Activated T-cell treated with anti-CD3 and anti-CD28 coated beads for 1 hour (primary cell): Measurements from ENCODE around the gene NUTM2G.
"Not testable (repeated sequence)": the region's sequence is repeated elsewhere in the genome, so short reads cannot be mapped to it uniquely, and the experiment has no call there.

Experiments used
- DNase-seq: peaks from one replicate; pipeline ENCODE4 v3.0.0-alpha.2; 2020; ENCODE audit warnings: low read depth

NUTM2G gene, protein sequence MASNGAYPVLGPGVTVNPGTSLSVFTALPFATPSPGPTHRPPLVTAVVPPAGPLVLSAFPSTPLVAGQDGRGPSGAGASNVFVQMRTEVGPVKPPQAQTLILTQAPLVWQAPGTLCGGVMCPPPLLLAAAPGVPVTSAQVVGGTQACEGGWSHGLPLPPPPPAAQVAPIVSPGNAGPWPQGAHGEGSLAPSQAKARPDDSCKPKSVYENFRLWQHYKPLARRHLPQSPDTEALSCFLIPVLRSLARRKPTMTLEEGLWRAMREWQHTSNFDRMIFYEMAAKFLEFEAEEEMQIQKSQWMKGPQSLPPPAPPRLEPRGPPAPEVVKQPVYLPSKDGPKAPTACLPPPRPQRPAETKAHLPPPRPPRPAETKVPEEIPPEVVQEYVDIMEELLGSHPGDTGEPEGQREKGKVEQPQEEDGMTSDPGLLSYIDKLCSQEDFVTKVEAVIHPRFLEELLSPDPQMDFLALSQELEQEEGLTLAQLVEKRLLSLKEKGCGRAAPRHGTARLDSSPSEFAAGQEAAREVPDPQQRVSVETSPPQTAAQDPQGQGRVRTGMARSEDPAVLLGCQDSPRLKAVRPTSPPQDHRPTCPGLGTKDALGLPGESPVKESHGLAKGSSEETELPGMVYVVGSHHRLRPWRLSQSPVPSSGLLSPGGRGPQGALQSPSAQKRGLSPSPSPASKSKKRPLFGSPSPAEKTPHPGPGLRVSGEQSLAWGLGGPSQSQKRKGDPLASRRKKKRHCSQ

GRCh38 chr9:96928543-96928942 is at the start of gene NUTM2G:
Gene NUTM2G, plus strand, starts transcription at chr9:96928843. Its CDS starts 182 bp downstream, at chr9:96929025.
- not testable (repeated sequence) for DNase-seq

DNA sequence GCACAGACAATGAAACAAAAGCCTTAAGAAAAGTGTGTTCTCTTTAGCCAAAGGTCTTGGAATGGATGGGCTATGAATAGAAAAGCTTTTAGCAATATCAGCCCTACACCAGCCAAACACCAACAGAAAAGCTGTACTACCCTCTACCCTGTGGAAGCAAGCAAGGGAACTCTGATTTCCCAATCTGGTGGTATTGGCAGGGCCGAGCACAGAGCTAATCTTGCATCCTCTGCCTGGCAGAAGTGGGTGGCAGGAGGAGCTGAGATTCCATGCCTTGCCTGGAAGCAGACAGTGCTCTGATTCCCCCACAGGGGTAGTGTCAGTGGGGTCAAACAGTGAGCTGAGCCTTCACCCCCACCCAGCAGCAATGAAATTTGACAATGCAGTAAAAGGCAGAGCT is 44.7 kb upstream of the NUTM2G start:
- no peak for DNase-seq

GRCh38 chr9:96884443-96884842 is 44.2 kb upstream of the NUTM2G start:
- DNase-seq: no peak

GRCh38 chr9:96885424-96885823 is 43.2 kb upstream of the NUTM2G start:
- DNase-seq: no peak

DNA sequence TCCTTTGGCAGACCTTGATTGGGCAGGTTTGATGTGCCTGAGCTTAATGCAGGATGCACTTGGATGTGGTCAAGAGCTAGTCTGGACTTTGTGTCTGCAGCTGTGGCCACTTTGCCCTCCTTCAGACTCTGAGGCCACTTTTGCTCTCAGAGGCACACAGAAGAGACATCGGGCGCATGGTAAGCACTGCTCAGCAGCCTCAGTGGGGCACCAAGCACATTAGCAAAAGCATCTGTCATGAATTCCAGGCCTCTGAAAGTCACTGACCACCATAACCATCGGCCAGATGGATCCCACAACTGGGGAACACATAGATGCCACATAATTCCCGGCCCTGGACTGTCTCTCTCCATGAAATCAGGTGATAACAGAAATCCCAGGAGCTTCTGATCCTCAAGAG is 40.1 kb upstream of the NUTM2G start:
- no peak for DNase-seq

GRCh38 chr9:96892131-96892530 is 36.5 kb upstream of the NUTM2G start:
- no peak for DNase-seq

- not testable (repeated sequence) for DNase-seq
Observed at GRCh38 chr9:96900010-96900409, 28.6 kb upstream of the NUTM2G start.

DNA sequence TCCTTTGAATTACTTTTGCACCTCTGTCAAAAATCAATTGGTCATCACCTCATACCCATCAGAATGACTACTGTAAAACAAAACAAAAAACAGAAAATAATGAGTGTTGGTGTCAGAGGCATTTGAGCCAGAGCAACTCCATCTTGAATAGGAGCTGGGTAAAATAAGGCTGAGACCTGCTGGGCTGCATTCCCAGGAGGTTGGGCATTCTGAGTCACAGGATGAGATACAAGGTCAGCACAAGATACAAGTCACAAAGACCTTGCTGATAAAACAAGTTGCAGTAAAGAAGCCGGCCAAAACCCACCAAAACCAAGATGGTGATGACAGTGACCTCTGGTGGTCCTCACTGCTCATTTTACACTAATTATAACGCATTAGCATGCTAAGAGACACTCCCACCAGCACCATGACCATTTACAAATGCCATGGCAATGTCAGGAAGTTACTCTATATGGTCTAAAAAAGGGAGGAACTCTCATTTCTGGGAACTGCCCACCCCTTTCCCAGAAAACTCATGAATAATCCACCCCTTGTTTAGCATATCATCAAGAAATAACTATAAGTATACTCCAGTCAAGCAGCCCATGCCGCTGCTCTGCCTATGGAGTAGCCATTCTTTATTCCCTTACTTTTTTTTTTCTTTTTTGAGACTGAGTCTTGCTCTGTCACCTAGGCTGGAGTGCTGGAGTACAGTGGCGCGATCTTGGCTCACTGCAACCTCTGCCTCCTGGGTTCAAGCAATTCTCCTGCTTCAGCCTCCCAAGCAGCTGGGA is 23.5 kb upstream of the NUTM2G start:
- not testable (repeated sequence) for DNase-seq

DNA sequence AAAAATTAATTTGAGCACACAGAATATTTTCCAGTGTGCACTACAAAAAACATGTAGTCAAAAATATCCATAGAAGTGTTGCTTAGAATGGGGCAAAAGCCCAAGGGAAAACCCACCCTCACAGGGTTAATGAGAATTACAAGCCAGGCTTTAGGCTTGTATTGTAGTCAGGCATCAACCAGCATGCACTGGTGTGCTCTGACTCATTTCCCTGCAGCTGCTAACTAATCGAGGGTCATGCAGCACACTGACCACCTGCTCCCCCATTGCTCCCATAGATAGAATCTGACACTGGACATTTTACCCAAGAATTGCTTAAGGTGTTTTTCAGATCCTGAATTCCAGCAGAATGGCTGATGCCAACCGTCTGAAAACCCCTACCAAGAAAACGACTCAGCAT is 20.2 kb upstream of the NUTM2G start:
- not testable (repeated sequence) for DNase-seq

DNA sequence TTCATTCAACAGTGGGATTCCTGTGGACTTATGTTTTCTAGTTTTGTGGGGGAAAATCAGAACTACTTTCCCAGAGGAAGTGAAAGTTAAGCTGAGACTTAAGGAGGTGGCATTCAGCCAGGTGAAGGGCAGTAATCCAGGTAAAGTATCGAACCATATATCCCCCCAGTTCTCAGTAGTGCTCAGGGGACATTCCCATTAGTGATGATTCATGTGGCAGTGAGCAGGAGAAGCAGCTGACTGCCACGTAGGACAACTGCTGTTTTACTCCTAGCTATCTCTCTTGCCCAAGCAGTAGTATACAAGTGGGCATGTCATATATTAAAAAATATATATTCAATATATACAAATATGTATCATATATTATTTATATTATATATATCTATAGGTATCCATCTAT is 13.1 kb upstream of the NUTM2G start:
- DNase-seq: not testable (repeated sequence)

DNA sequence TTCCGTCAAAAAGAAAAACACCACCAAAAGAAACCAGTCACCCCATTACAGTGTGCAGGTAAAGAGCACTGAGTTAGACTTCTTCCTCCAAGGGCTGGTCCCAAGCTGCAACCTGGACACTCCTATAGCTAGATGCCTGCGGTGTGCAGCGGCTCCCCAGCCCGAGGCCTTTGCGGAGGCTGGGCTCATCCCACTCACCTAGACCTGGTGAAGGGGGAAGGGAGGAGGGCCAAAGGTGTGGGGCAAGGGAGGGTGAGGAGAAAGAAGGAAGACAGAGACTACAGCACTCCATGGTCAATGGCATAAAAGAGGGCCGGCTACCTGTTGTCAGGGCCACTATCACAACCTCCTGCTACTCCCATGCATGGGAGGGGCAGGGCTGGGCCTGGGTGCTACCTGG is 12.1 kb upstream of the NUTM2G start:
- DNase-seq: not testable (repeated sequence)

GRCh38 chr9:96918550-96918949 is 10.1 kb upstream of the NUTM2G start:
- not testable (repeated sequence) for DNase-seq

DNA sequence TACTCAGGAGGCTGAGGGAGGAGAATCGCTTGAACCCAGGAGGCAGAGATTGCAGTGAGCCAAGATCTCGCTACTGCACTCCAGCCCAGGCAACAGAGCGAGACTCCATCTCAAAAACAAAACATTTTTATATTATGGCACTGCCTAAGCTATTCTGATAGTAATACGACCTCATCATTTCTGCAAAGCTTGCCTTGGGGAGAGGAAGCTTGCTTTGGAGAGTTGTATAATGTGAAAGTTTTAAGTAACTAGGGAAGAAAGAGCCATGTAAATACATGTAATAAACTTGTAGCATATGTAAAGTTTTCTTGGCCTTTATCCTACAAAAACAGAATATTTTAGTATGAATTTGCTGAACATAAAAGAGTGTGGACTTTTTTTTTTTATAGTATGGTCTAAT is 7.8 kb upstream of the NUTM2G start:
- DNase-seq: not testable (repeated sequence)

GRCh38 chr9:96925587-96925986 is 3.1 kb upstream of the NUTM2G start:
- not testable (repeated sequence) for DNase-seq

DNA sequence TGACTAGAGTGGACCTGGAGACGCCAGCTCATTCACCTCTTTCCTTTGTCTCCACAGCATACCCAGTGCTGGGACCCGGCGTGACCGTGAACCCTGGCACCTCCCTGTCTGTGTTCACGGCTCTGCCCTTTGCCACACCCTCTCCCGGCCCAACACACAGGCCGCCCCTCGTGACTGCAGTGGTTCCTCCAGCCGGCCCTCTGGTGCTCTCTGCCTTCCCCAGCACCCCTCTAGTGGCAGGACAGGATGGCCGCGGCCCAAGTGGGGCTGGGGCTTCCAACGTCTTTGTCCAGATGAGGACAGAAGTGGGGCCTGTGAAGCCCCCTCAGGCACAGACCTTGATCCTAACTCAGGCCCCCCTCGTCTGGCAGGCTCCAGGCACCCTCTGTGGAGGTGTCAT is 3.0 kb downstream of the NUTM2G start:
- not testable (repeated sequence) for DNase-seq

DNA sequence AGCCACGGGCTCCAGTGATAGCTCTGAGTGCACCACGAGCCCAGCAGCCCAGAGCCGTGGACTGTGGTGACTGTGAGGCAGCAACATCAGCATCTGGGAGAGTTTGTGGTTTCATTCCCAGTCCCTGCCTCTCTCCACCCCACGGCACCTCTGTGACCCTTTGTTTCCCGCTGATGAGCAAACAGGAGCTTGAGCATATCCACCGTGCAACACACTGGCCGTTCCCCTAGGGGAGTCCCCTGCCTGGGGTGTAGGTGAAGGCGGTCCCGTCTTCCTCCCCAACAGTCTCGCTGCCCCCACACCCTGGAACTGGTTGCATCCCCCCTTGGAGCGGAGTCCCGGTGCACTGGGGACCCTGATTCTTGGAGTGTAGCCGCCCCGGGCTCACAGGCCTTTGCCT is 5.5 kb downstream of the NUTM2G start:
- DNase-seq: not testable (repeated sequence)

DNA sequence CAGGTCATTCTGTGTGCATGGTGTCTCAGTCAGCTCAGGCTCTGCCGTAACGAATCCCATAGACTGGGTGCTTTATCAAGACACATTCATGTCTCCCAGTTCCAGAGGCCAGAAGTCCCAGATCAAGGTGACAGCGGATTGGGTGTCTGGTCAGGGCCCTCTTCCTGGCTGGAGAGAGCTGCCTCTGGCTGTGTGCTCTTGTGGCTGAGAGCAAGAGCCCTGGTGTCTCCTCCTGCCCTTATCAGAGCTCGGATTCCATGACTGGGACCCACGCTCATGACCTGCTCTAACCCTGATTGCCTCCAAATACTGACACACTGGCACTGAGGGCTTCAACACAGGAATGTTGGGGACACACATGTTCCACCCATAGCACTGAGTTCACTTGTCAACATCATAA is 6.1 kb downstream of the NUTM2G start:
- DNase-seq: not testable (repeated sequence)

- not testable (repeated sequence) for DNase-seq
Observed at GRCh38 chr9:96935401-96935800, 6.8 kb downstream of the NUTM2G start.

DNA sequence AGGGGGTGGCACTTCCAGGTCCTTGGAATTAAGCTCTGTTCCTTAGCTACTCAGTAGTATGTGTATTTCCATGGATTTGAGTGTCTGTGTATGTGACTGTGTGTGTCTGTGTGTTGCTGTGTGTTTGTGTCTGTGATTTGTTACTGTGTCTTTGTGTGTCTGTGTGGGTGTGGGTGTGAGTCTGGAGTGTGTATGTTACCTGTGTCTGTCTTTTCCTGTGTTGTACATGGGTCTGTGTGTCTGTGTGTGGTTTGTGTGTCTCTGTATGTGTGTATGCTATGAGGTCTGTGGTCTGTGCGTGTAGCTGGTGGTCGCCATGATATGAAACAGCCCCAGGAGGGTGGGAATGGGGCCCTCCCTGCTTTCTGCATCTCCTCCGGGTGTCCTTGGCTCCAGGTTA is 8.8 kb downstream of the NUTM2G start:
- DNase-seq: not testable (repeated sequence)

- not testable (repeated sequence) for DNase-seq
Observed at GRCh38 chr9:96938957-96939665, 10.5 kb downstream of the NUTM2G start.

GRCh38 chr9:96940982-96941381 is 12.3 kb downstream of the NUTM2G start:
- not testable (repeated sequence) for DNase-seq

GRCh38 chr9:96941628-96942027 is 13.0 kb downstream of the NUTM2G start:
- DNase-seq: not testable (repeated sequence)
